TTC549 (cell line): ENCODE measurements around the gene MGAT4D.
"Not testable (repeated sequence)": the region's sequence is repeated elsewhere in the genome, so short reads cannot be mapped to it uniquely, and the experiment has no call there.

Experiments
- FAIRE-seq: peaks from 2 replicates; lab custom pipeline; 2012; peaks lifted over from hg19 to GRCh38; lab: Jason Lieb, UNC

The MGAT4D gene

DNA sequence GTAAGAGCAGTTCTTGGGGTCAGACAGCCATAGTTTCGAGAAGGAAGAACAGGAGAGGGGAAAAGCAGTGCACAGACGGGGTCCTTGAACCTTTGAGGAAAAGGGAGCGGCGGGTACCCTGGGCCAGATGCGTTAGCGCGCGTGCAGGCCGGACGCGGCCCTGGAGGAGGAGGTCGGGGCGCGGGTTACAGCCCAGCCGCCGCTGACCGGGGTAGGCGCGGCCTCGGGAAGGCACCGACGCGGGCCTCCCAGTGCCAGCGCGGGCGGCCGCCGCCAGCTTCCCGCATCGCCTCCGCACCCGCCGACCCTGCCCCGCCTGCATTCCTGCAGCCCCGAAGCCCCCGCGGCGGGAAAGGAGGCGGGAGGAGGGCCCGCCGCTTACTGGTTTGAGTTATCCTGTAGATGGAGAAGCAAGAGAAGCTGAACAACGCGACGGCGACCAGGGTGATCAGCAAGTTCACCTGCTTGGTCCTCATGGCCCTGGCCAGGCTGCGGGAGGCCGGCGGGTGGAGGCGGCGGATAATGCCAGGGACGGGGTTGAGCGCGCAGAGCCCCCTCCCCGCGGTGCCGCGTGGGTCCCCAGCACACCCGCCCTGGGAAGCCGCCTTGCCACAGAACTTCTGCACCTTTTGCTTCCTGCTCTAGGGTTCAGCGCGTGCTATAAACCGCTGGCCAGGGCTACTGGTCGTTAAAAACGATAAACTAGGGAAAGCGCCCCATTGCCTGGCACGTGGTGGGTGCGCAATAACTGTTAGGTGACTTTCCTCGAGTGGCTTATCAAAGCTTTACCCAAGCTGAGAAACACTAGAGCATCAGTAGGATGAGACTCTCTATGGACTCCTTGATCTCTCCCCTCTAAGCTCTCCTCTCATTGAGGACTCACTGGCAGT is at the start of gene MGAT4D:
Gene MGAT4D, minus strand, starts transcription at position 547 of the 890 bp plus-strand sequence. Its CDS starts 71 bp downstream, at position 476.
- no peak for FAIRE-seq

- no peak for FAIRE-seq
Observed at GRCh38 chr4:140533951-140534480, 35.9 kb upstream of the MGAT4D start.

- FAIRE-seq, result no peak
Observed at GRCh38 chr4:140529434-140529833, 31.3 kb upstream of the MGAT4D start.

DNA sequence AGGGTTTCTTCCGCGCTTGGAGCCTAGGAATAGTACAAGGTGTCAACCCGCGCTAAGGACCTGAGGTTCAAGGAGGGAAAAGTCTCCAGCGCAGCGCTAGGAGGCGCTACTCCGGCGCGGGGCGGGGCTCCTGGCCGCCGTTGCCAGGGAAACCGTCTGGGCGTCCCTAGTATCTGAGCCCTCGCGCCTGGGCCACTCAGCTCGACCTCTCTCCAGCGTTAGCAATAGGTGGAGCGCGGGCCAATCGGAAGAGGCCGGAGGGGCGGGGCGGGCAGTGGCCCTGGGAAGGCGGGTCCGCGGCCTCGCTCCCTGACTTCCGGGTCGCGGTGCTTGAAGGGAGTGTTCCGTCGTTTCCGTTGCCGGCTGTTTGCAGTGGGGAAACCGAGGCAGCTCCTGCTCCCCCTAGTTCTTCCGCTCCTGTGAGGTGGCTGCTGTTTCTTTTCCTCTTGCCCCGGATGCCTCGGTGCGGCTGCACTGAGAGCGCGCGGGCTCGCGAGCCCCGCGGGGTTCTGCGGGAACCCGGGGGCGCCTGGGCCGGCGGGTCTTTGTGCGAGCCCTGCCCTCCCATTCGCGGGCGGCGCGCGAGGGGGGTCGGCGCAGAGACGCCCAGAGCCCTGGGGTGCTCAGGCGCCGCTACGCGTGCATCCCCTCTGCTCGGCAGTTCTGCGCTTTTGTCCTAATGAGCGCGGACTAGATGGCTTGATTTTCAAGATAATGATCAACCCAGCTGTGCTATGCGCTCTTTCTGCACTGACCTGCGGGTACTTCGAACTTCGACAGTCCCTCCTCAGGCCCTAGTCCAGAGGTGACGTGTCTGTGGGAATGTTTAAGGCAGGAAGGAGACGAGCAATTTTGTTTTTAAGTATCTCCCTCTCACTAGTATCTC is 26.0 kb upstream of the MGAT4D start, which contains the start of gene ELMOD2:
Gene ELMOD2, plus strand, starts transcription at position 312 of the 886 bp plus-strand sequence. CDS start 1,261 bp downstream, outside the sequence.
- peak; percentile 97 for FAIRE-seq

DNA sequence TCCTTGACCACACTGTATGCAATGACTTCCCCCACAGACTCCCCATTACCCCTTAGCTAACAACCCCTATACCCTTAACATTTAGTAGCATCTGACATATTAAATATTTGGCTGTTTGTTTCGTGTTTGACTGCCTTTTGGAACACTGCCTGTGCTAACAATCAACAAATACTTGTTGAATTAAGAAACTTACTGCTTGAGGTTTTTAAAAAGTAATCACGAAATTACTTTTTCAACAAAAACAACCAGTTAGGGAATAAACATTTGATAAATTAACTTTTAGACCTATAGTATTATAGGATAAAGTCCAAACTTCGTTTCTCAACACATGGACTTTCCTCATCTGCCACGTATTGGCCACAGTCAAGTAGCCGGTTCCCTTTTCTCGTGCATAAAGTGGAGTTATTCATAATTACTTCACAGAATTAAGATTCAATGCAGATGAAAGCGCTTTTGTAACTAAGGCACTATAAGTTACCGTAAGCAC is 25.3 kb upstream of the MGAT4D start:
- FAIRE-seq, result no peak

DNA sequence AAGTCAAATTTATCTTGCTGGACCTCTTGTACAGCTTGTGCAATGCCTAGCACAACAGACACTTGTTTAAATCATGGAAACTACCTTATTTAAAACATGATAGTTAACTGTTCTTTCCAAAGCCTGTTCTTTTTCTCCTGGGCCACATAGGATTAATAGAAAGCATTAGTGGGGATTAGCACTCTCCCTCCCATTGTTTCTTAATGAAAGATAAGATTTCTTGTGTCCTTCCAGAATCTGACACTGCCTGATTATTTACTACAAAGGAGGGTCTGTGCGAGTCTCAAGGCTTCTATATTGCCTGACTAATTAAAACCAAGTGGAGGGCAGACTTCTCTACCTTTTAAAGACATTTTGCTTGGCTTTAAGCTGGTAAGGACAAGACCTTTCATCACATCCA is 17.3 kb upstream of the MGAT4D start:
- FAIRE-seq, result no peak

GRCh38 chr4:140513765-140514164 is 15.7 kb upstream of the MGAT4D start:
- not testable (repeated sequence) for FAIRE-seq

DNA sequence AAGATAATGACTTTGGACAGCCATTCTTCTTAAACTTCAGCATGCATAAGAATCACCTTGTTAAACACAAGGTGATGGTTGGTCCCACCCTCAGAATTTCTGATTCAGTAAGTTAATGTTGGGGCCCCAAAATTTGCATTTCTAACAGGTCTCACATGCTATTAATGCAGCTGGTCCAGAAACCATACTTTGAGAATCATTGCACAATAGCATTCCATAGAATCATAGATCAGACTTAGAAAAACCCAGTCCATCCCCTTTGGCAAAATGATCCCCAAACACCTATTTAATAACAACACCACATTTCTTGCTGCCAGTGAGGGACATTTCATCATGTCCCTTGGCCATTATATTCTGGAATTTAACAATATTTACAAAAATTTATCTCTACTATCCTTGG is 6.2 kb upstream of the MGAT4D start:
- no peak for FAIRE-seq

- no peak for FAIRE-seq
Observed at GRCh38 chr4:140499391-140499790, 1.3 kb upstream of the MGAT4D start.

GRCh38 chr4:140497405-140497746 is 717 bp downstream of the MGAT4D start:
- no peak for FAIRE-seq

DNA sequence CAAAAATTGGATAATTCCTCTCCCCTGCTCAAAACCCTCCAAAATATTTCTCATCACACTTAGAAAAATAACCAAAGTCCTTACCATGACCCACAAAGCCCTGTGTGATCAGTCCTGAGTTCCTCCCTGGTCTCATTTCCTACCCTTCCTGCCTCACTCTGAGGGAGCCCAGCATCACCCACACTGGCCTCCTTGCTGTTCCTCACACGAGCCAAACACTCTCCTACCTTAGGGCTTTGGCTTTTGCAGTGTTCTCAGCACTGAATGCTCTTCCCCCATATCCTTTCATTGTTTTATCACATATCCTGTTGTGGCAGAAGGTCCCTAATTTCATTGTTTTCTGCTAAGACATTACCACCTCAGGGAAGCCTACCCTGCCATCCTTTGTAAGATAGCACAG is 12.2 kb downstream of the MGAT4D start:
- no peak for FAIRE-seq

DNA sequence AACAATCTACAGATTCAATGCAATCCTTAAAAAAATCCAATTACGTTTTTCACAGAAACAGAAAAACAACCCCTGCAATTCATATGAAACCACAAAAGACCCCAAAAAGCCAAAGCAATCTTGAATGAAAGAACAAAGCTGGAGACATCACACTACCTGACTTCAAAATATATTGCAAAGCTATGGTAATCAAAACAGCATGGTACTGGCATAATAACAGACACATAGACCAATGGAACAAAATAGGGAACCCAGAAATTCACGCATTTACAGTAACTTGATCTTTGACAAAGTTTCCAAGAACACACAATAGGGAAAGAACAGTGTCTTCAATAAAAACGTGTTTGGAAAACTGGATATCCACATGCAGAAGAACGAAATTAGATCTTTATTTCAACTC is 14.6 kb downstream of the MGAT4D start:
- no peak for FAIRE-seq

GRCh38 chr4:140472156-140472555 is 25.9 kb downstream of the MGAT4D start:
- FAIRE-seq, result no peak

- no peak for FAIRE-seq
Observed at GRCh38 chr4:140469791-140470733, 28.0 kb downstream of the MGAT4D start.

DNA sequence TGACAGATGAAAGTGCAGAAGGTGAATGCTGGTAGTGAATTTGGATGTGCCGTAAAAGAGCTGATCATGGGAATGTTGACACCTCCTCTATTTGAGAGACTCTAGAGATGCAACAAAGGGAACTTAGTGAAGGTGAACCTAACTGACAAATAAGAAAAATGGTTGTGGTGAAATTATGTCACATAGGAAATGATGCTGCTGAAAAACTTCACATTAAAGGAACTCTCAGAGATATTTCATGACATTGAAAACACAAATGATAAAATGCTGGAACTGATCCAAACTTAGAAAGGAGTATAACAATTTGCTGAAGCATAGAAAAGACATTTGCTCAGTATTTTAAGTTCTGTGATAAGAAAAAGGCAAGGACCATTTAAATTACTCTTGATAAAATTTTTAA is 31.9 kb downstream of the MGAT4D start:
- no peak for FAIRE-seq

- no peak for FAIRE-seq
Observed at GRCh38 chr4:140463614-140464013, 34.5 kb downstream of the MGAT4D start.

- no peak for FAIRE-seq
Observed at GRCh38 chr4:140463182-140463581, 34.9 kb downstream of the MGAT4D start.

GRCh38 chr4:140450352-140450751 is 47.7 kb downstream of the MGAT4D start:
- no peak for FAIRE-seq

DNA sequence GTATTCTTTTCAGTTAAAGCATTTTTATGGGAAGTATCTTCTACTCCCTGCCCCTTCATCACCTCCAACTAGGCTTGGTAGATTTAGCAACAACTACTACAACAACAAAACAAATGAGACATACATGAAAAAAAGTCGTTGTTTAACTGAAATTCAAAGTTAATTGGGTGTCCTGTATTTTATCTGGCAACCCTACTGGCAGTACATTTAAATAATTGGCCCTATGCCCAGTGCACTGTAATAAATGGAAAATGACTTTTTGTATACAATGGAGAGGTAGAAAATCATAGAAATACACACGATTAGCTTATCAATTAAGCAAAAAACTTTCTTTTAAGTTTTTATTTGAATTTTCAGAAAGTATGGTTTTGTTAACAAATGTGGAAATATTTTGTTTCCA is 49.3 kb downstream of the MGAT4D start:
- FAIRE-seq, result no peak

DNA sequence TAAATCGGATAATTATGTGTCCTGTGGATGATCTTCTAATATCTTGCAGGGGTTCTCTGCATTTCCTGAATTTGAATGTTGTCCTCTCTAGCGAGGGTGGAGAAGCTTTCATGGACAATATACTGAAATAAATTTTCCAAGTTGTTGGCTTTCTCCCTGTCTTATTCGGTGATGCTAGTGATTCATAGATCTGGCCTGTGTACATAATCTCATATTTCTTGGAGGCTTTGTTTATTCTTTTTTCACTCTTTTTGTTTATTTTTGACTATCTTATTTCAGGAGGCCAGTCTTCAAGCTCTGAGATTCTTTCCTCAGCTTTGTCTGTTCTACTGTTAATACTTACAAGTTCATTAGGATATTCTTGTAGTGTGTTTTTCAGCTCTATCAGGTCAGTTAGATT is 49.9 kb downstream of the MGAT4D start:
- FAIRE-seq, result no peak

GRCh38 chr4:140444347-140444746 is 53.7 kb downstream of the MGAT4D start:
- FAIRE-seq, result not testable (repeated sequence)
